Type B pancreatic cell (in vitro differentiated cells): ENCODE data around the gene PALD1. TPM values are rescaled to one million over a fixed set of nuclear protein-coding genes. Genes with fewer than 3 reads are reported as not detected.
A peak's percentile ranks its signal among the peaks of the same experiment; 100 is the strongest.

Experiments used
- DNase-seq: peaks from one replicate; pipeline ENCODE4 v3.0.0; 2021; ENCODE audit warnings: mixed read lengths; ENCODE audit not compliant: unreplicated experiment; ENCODE audit errors: extremely low spot score
- H3K27ac Mint-ChIP-seq: 2 replicates; pipeline ENCODE4 v1.8.0; 2021; ENCODE audit warnings: mild to moderate bottlenecking, mixed read lengths
- H3K27me3 Mint-ChIP-seq: 2 replicates; pipeline ENCODE4 v1.8.0; 2021; ENCODE audit warnings: mixed read lengths
- H3K36me3 Mint-ChIP-seq: 2 replicates; pipeline ENCODE4 v1.8.0; 2021; ENCODE audit warnings: mixed read lengths
- H3K4me1 Mint-ChIP-seq: one replicate; pipeline ENCODE4 v1.8.0; 2021; ENCODE audit warnings: mixed read lengths; ENCODE audit not compliant: unreplicated experiment
- H3K4me3 Mint-ChIP-seq: 2 replicates; pipeline ENCODE4 v1.8.0; 2021; ENCODE audit warnings: mild to moderate bottlenecking, mixed read lengths
- H3K9me3 Mint-ChIP-seq: 2 replicates; pipeline ENCODE4 v1.8.0; 2021; ENCODE audit warnings: mixed read lengths
- CTCF ChIP-seq: fragments of 200-600 bp; sonication (generic); conservative IDR thresholded peaks from 2 replicates; pipeline ENCODE4 v1.5.0; 2021; ENCODE audit warnings: antibody characterized with exemption, mild to moderate bottlenecking
- total RNA-seq: library from RNA; stranded (reverse); gene quantifications from 2 replicates; pipeline ENCODE4 v1.2.1, GENCODE V29; 2021; ENCODE audit warnings: low replicate concordance

Gene PALD1
- total RNA-seq, 1 donor from 2014 or later = 9.6 TPM

GRCh38 chr10:70557876-70558275, 79.3 kb downstream of the PALD1 start:
- H3K4me1 Mint-ChIP-seq = peaks cover 44% of the 10 kb centered on the region
- no peak for DNase-seq
- H3K36me3 Mint-ChIP-seq = no peaks in the 10 kb centered on the region
- H3K27me3 Mint-ChIP-seq = peaks cover 4% of the 10 kb centered on the region
- no peak overlapping the region for H3K27ac Mint-ChIP-seq
- no peak overlapping the region for H3K4me3 Mint-ChIP-seq
- no peak for TF ChIP-seq CTCF
- H3K9me3 Mint-ChIP-seq = no peaks in the 10 kb centered on the region

- no peak overlapping the region for H3K4me3 Mint-ChIP-seq
These were observed 79.7 kb downstream of the PALD1 start for GRCh38 chr10:70558295-70558694.

GRCh38 chr10:70558871-70559810, 80.6 kb downstream of the PALD1 start:
- peak overlapping the region; percentile 42 for H3K4me3 Mint-ChIP-seq
- no peaks in the 10 kb centered on the region for H3K36me3 Mint-ChIP-seq
- peak overlapping the region; percentile 51 for H3K27ac Mint-ChIP-seq
- peak; percentile 64 for TF ChIP-seq CTCF
- no peaks in the 10 kb centered on the region for H3K9me3 Mint-ChIP-seq
- DNase-seq = no peak
- peaks cover 46% of the 10 kb centered on the region for H3K4me1 Mint-ChIP-seq
- H3K27me3 Mint-ChIP-seq = peaks cover 4% of the 10 kb centered on the region

More at GRCh38 chr10:70558295-70558694, 79.7 kb downstream of the PALD1 start:
- no peaks in the 10 kb centered on the region for H3K36me3 Mint-ChIP-seq
- H3K27me3 Mint-ChIP-seq = peaks cover 4% of the 10 kb centered on the region
- DNase-seq = no peak
- TF ChIP-seq CTCF = no peak
- H3K27ac Mint-ChIP-seq = no peak overlapping the region
- H3K9me3 Mint-ChIP-seq = no peaks in the 10 kb centered on the region
- peaks cover 44% of the 10 kb centered on the region for H3K4me1 Mint-ChIP-seq

- Mint-ChIP-seq H3K4me1 (peaks cover 46% of the 10 kb centered on the region), H3K27me3 (peaks cover 4% of the 10 kb centered on the region), H3K27ac (no peak overlapping the region), H3K4me3 (no peak overlapping the region), H3K36me3 (no peaks in the 10 kb centered on the region), H3K9me3 (no peaks in the 10 kb centered on the region)
- TF ChIP-seq CTCF = no peak
- DNase-seq = no peak
These were observed 81.3 kb downstream of the PALD1 start for GRCh38 chr10:70559861-70560260.

GRCh38 chr10:70560511-70560941, 82.0 kb downstream of the PALD1 start:
- no peak overlapping the region for H3K4me3 Mint-ChIP-seq
- no peak overlapping the region for H3K27ac Mint-ChIP-seq
- no peaks in the 10 kb centered on the region for H3K9me3 Mint-ChIP-seq
- H3K4me1 Mint-ChIP-seq = peaks cover 46% of the 10 kb centered on the region
- peaks cover 4% of the 10 kb centered on the region for H3K27me3 Mint-ChIP-seq
- no peak for TF ChIP-seq CTCF
- no peaks in the 10 kb centered on the region for H3K36me3 Mint-ChIP-seq
- no peak for DNase-seq
